H4 (cell line): ENCODE results near the gene RFC2. TPM values are rescaled to one million over a fixed set of nuclear protein-coding genes. Genes with fewer than 3 reads are reported as not detected.

ENCODE experiments used
- DNase-seq: peaks from one replicate; pipeline ENCODE4 v3.0.0-alpha.2; 2015; ENCODE audit warnings: low spot score
- total RNA-seq: library from RNA; depleted of rRNA; stranded (reverse); fragments of >200 nt; shearing (Covaris generic); gene quantifications from 2 replicates; pipeline ENCODE4 v1.2.3, GENCODE V29; 2014; rRNA removed

Gene RFC2
- total RNA-seq, 1 experiment from 2014 or later = 97.3 TPM

GRCh38 chr7:74191231-74191630, 63.0 kb downstream of the RFC2 start:
- no peak for DNase-seq

GRCh38 chr7:74190259-74190658, 63.9 kb downstream of the RFC2 start:
- no peak for DNase-seq

DNA sequence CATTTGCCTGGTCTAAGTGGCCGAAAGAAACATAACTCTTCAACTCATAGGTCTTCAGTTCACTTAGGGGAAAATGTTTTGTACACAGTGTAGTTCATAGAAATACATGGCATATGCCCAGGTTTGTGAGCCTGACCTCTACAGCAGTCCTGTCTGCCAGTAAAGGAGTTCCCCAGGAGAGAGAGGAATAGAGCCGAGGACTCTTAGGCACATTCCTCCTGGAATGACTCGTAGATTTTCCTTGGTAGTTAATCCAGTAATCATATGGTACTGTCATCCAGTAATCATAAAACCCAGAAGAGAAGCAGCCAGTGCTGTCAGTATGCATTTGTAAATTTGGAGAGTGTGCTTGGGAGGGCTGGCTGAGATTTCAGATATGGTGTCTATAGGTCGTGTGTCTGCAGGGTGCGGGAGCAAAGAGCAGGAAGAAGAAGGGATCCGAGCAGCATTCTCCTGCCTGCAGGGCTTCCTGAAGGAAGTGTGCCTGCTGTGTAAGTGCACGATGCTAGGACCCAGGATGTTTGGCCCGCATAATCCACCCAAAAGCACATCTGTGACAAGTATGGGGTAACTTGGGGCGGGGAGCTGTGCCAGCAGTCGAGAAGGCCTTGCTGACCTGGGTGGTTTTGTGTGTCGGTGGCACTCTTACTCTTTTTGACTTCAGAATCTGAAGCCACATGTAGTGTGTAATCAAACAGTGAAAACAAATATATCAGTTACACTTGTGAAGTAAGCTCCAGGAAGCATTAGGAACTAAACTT, 66.1 kb downstream of the RFC2 start:
- DNase-seq = no peak

DNA sequence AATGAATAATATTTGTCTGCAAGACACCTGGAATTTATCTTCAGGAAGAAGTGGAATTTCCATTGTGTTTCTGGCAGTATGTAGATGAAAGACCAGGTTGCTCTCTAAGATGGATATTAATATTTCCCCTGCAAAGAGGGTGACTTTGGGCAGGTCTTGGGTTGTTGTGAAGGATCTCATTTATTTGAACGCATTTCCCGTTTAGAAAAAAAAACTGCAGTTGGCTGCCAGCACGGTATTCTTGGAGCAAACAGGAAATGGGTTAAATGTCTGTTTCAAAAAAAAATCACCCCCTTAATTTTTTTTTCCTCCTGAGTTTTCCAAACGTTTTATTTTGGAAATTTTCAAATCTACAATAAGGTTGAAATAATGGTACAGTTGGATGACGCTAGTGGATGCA, 68.6 kb downstream of the RFC2 start:
- DNase-seq = no peak

- no peak for DNase-seq
Observed at GRCh38 chr7:74185016-74185415, 69.2 kb downstream of the RFC2 start.

GRCh38 chr7:74183653-74184450, 70.3 kb downstream of the RFC2 start:
- no peak for DNase-seq

GRCh38 chr7:74183142-74183541, 71.1 kb downstream of the RFC2 start:
- no peak for DNase-seq

DNA sequence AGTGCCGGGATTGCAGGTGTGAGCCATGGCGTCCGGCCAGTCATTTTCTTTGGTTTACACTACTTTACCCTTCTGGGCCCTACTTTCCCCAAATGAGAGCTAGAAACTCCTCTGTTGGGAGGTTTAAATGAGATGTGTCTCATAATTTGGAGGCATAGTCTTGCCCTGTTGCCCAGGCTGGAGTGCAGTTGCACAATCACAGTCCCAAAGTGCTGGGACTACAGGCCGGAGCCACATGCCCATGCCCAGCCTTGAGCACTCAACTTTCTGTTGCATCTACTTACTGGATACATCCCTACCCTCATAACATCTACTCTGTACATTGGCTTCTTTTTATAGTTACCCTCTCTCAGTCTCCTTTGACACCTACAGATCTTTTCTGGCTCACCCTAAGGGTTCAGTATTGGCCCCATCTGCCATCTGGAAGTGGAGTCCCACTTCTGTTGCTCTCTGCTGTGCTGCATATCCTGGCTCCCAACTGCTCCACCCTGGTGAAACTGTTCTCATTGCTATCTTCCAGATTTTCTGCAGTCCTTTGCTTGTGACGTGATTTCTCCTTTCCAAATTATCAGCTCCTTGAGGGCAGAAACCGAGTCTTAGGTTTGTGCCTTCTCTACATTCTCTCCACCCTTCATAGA, 71.6 kb downstream of the RFC2 start:
- DNase-seq = no peak

DNA sequence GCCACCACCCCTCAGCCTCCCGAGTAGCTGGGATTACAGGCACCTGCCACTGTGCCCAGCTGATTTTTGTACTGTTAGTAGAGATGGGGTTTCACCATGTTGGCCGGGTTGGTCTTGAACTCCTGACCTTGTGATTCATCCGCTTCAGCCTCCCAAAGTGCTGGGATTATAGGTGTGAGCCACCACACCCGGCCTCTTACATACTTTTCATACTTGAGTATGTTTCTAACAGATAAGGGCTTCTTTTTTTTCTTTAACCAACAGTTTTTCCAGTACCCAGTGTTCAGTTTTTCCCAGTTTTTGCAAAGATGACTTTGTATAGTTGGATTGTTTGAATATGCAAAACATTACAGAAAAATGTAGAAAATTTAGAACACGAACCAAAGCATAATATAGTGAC, 72.4 kb downstream of the RFC2 start:
- DNase-seq = no peak

Other genes starting within 250 kb of the RFC2 start
- gene ELN, start 226.2 kb downstream of the RFC2 start, total RNA-seq = not detected in 2 replicates
- 44.0 and 47.6 TPM in 2 replicates for gene LIMK1, start 170.6 kb downstream of the RFC2 start, total RNA-seq
- 219 and 223 TPM in 2 replicates for gene EIF4H, start 80.0 kb downstream of the RFC2 start, total RNA-seq
- not detected in 2 replicates for gene LAT2, start 44.4 kb downstream of the RFC2 start, total RNA-seq
- 10.6 and 18.0 TPM in 2 replicates for gene CLIP2, start 35.0 kb upstream of the RFC2 start, total RNA-seq
- gene GTF2IRD1, start 199.5 kb upstream of the RFC2 start, total RNA-seq = 5.9 and 13.0 TPM in 2 replicates